Gastrocnemius medialis (tissue), 4 donors: ENCODE measurements around the gene MEG3.

ENCODE experiments used
- CTCF ChIP-seq, 5 experiments: fragments of 450-650 bp in 3 of 5; fragments of 200-600 bp in 2 of 5; sonication (generic) in 2 of 5; IDR thresholded peaks in 4 of 5; conservative IDR thresholded peaks in 1 of 5; 1 replicate in 4 of 5; 2 replicates in 1 of 5; pipeline ENCODE4 v1.5.1; 2016 to 2019; ENCODE audit warnings: antibody characterized with exemption in 5 of 5, mild to moderate bottlenecking in 3 of 5, moderate library complexity in 3 of 5
- POLR2A ChIP-seq, 2 donors: fragments of 450-650 bp; IDR thresholded peaks; one replicate each; pipeline ENCODE4 v1.6.1; 2017; ENCODE audit warnings: antibody characterized with exemption in 2 of 2, mild to moderate bottlenecking in 2 of 2, moderate library complexity in 2 of 2

DNA sequence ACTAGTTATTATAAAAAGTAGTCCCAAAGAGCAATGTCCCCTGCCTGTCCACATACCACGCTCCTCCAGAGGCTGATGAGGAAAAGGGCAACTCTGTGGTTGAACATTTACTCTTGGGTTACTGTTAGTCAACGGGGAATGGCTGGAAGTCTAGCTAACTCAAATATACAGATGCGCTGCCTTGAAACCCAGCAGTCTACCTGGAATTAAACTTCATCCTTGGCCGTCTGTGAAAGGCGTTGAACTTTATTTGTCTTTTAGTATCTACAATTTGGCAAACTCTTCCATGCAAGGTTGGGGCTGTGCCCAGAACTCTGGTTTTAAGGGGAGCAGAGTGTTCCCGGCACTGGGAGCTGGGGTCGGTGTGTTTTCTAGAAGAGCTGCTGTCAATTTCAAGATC lies 3.9 kb upstream of the MEG3 start:
- TF ChIP-seq CTCF (IDR thresholded peaks at IDR 0.05 in 4 of 5, conservative IDR thresholded peaks at IDR 0.05 in 1 of 5) (no peak), POLR2A (IDR thresholded peaks at IDR 0.05) (no peak)
